ENCODE data around the gene TMEM11. TPM values are rescaled to one million over a fixed set of nuclear protein-coding genes. Genes with fewer than 3 reads are reported as not detected.

Gene TMEM11
- total RNA-seq, 1 experiment from 2014 or later: 39.1 TPM

DNA sequence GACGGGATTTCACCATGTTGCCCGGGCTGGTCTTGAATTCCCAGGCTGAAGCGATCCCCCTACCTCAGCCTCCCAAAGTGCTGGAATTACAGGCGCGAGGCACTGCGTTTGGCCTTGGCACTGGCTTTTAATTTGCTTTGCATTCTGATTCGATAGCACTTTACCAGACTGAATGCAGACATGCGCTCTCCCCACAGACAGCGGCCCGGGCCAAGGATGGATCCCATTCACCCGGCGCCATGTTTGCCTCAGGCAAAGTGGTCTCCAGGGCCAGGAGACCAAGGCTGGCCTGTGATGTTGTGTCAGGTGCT lies 45.5 kb downstream of the TMEM11 start:
- no peaks in the 10 kb centered on the region for H3K9me3 ChIP-seq
- H3K27me3 Mint-ChIP-seq (ENCODE audit: insufficient read depth, unreplicated experiment): no peaks in the 10 kb centered on the region
- ChIA-PET CTCF (no interaction called here), POLR2A (no interaction called here)
- BruUV-seq (replicated peaks): no TSS peak
- TF ChIP-seq, protein P1, sequence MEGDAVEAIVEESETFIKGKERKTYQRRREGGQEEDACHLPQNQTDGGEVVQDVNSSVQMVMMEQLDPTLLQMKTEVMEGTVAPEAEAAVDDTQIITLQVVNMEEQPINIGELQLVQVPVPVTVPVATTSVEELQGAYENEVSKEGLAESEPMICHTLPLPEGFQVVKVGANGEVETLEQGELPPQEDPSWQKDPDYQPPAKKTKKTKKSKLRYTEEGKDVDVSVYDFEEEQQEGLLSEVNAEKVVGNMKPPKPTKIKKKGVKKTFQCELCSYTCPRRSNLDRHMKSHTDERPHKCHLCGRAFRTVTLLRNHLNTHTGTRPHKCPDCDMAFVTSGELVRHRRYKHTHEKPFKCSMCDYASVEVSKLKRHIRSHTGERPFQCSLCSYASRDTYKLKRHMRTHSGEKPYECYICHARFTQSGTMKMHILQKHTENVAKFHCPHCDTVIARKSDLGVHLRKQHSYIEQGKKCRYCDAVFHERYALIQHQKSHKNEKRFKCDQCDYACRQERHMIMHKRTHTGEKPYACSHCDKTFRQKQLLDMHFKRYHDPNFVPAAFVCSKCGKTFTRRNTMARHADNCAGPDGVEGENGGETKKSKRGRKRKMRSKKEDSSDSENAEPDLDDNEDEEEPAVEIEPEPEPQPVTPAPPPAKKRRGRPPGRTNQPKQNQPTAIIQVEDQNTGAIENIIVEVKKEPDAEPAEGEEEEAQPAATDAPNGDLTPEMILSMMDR (IDR thresholded peaks at IDR 0.05; ENCODE audit: insufficient read depth in 1 of 2, low read depth in 1 of 2, low read length in 1 of 2, severe bottlenecking in 1 of 2, unreplicated experiment in 1 of 2): no peak
- H3K36me3 Mint-ChIP-seq (ENCODE audit: insufficient read depth, unreplicated experiment): peaks cover 5% of the 10 kb centered on the region
- DNase-seq: no peak
- no peak overlapping the region for H3K27ac Mint-ChIP-seq (ENCODE audit: unreplicated experiment)
- no peaks in the 10 kb centered on the region; the same call in 1 of the 2 replicates for H3K36me3 ChIP-seq (ENCODE audit: control insufficient read depth, insufficient read depth, low read length)
- H3K27me3 ChIP-seq (replicated peaks; ENCODE audit: control insufficient read depth, insufficient read depth, low read length): no peaks in the 10 kb centered on the region
- H3K4me3 Mint-ChIP-seq (ENCODE audit: unreplicated experiment): no peak overlapping the region
- no peak overlapping the region for H3K4me3 ChIP-seq (ENCODE audit: low read depth, low read length)
- H3K4me1 ChIP-seq: no peaks in the 10 kb centered on the region
- no peaks in the 10 kb centered on the region for H3K4me1 Mint-ChIP-seq (ENCODE audit: low read depth, unreplicated experiment)
- H3K9me3 Mint-ChIP-seq (ENCODE audit: unreplicated experiment): no peaks in the 10 kb centered on the region
- intact Hi-C loops (cut with micrococcal nuclease; ENCODE audit: unreplicated experiment): no loop called here

DNA sequence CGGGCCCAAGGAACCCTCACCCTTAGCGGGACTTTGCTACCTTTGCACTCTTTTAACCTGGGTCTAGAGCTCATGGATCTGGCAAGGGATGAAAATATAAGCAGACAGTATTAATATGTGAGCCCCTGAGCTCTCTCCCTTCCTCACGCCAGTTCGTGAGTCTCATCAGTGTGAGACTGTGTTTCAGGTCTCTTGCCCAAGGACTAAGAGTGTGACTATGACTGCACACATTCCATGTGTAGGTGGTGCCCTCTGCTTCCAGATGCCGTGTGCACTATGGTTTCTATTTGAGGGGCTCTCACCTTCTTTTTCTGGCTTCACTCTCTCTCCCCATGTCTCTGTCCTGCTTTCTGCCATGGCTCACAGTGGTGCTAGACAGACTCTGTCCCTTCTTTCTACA lies 46.7 kb downstream of the TMEM11 start:
- H3K9me3 ChIP-seq: no peaks in the 10 kb centered on the region
- TF ChIP-seq, protein P1 (IDR thresholded peaks at IDR 0.05; ENCODE audit: insufficient read depth in 1 of 2, low read depth in 1 of 2, low read length in 1 of 2, severe bottlenecking in 1 of 2, unreplicated experiment in 1 of 2): no peak
- peaks cover 1% of the 10 kb centered on the region; the same call in 1 of the 2 replicates for H3K4me1 ChIP-seq
- peaks cover 4% of the 10 kb centered on the region for H3K4me1 Mint-ChIP-seq (ENCODE audit: low read depth, unreplicated experiment)
- intact Hi-C loops (cut with micrococcal nuclease; ENCODE audit: unreplicated experiment): no loop called here
- no peak overlapping the region for H3K4me3 ChIP-seq (ENCODE audit: low read depth, low read length)
- no peaks in the 10 kb centered on the region for H3K9me3 Mint-ChIP-seq (ENCODE audit: unreplicated experiment)
- no TSS peak for BruUV-seq (replicated peaks)
- H3K27me3 Mint-ChIP-seq (ENCODE audit: insufficient read depth, unreplicated experiment): no peaks in the 10 kb centered on the region
- H3K36me3 ChIP-seq (ENCODE audit: control insufficient read depth, insufficient read depth, low read length): no peaks in the 10 kb centered on the region; the same call in 1 of the 2 replicates
- H3K27ac Mint-ChIP-seq (ENCODE audit: unreplicated experiment): no peak overlapping the region
- no peaks in the 10 kb centered on the region for H3K36me3 Mint-ChIP-seq (ENCODE audit: insufficient read depth, unreplicated experiment)
- POLR2A ChIA-PET: no interaction called here
- no peak overlapping the region for H3K4me3 Mint-ChIP-seq (ENCODE audit: unreplicated experiment)
- no peaks in the 10 kb centered on the region for H3K27me3 ChIP-seq (replicated peaks; ENCODE audit: control insufficient read depth, insufficient read depth, low read length)
- no peak for DNase-seq
- CTCF ChIA-PET: no interaction called here

DNA sequence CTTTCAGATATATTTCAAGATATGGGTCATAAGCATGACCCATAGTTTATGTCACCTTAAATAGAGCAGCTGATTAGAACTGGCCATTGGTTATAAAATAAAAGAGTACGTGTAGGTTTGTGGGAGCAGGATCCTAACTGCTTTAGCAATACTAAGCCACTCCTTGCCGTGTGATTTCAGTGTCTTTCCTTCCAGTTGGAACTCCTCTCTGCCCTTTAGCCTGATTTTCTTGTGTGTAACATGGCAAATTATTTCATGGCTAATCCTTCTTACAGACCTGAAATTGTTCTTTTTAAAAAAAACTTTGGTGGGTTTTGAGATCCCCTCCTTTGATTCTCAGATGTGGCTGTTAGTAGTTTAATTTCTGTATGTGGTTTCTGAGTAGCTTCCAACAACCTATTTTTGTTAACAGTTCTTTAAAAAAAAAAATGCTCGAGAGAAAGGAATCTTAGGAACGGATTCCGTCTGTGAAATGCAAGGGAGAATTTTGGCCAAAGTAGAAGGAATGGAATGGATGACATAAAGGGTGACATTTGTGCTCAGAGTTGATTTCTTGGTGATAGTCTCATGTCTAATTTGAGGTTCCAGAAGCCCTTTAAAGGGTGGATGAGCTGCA lies 47.3 kb downstream of the TMEM11 start:
- CTCF ChIA-PET: no interaction called here
- H3K4me1 ChIP-seq: peaks cover 7% of the 10 kb centered on the region
- Mint-ChIP-seq H3K36me3 (ENCODE audit: insufficient read depth, unreplicated experiment) (no peaks in the 10 kb centered on the region), H3K27ac (ENCODE audit: unreplicated experiment) (no peak overlapping the region), H3K27me3 (ENCODE audit: insufficient read depth, unreplicated experiment) (no peaks in the 10 kb centered on the region), H3K9me3 (ENCODE audit: unreplicated experiment) (no peaks in the 10 kb centered on the region), H3K4me3 (ENCODE audit: unreplicated experiment) (no peak overlapping the region), H3K4me1 (ENCODE audit: low read depth, unreplicated experiment) (peaks cover 10% of the 10 kb centered on the region)
- POLR2A ChIA-PET: no interaction called here
- H3K9me3 ChIP-seq: no peaks in the 10 kb centered on the region
- intact Hi-C loops (cut with micrococcal nuclease; ENCODE audit: unreplicated experiment): no loop called here
- H3K27me3 ChIP-seq (replicated peaks; ENCODE audit: control insufficient read depth, insufficient read depth, low read length): no peaks in the 10 kb centered on the region
- H3K4me3 ChIP-seq (ENCODE audit: low read depth, low read length): no peak overlapping the region
- no peak for DNase-seq
- no peaks in the 10 kb centered on the region; the same call in 1 of the 2 replicates for H3K36me3 ChIP-seq (ENCODE audit: control insufficient read depth, insufficient read depth, low read length)
- no TSS peak for BruUV-seq (replicated peaks)
- TF ChIP-seq, protein P1 (IDR thresholded peaks at IDR 0.05; ENCODE audit: insufficient read depth in 1 of 2, low read depth in 1 of 2, low read length in 1 of 2, severe bottlenecking in 1 of 2, unreplicated experiment in 1 of 2): no peak
